Tibial nerve (tissue), 4 donors: Measurements from ENCODE around the gene ZDHHC16.

Experiments
- CTCF ChIP-seq, 5 experiments: fragments of 200-600 bp in 3 of 5; fragments of 450-650 bp in 2 of 5; sonication (generic) in 3 of 5; IDR thresholded peaks; one replicate each; pipeline ENCODE4 v1.5.1; 2016 to 2019; ENCODE audit warnings: antibody characterized with exemption in 5 of 5, mild to moderate bottlenecking in 3 of 5, moderate library complexity in 2 of 5
- EP300 ChIP-seq, 2 donors: sonication (generic); formaldehyde crosslinking; IDR thresholded peaks; one replicate each; pipeline ENCODE4 v1.6.1; 2017; ENCODE audit warnings: antibody characterized with exemption in 2 of 2, mild to moderate bottlenecking in 1 of 2
- POLR2A ChIP-seq, 2 donors: fragments of 450-650 bp; IDR thresholded peaks; one replicate each; pipeline ENCODE4 v1.6.1; 2017; ENCODE audit warnings: antibody characterized with exemption in 2 of 2, mild to moderate bottlenecking in 2 of 2, moderate library complexity in 2 of 2

GRCh38 chr10:97468162-97468561 is 22.2 kb downstream of the ZDHHC16 start:
- TF ChIP-seq POLR2A (IDR thresholded peaks at IDR 0.05) (no peak), CTCF (IDR thresholded peaks at IDR 0.05) (no peak), EP300 (IDR thresholded peaks at IDR 0.05) (no peak)
